Effector memory CD8-positive, alpha-beta T cell (primary cell): ENCODE results near the gene SMIM43.
"Not testable (repeated sequence)": the region's sequence is repeated elsewhere in the genome, so short reads cannot be mapped to it uniquely, and the experiment has no call there.

Source experiments
- ATAC-seq: fragments of 150-1000 bp; cut with Tn5 transposase; replicated peaks from 2 replicates; pipeline ENCODE4 v1.10.0; 2021; ENCODE audit warnings: mild to moderate bottlenecking, moderate library complexity
- DNase-seq, 3 experiments: peaks; one replicate each; pipeline ENCODE4 v3.0.0; 2021
- H3K27ac Mint-ChIP-seq, 2 donors: one replicate each; pipeline ENCODE4 v1.8.0; 2022; ENCODE audit warnings: mild to moderate bottlenecking in 2 of 2, mixed read lengths in 2 of 2, moderate library complexity in 2 of 2
- H3K27me3 Mint-ChIP-seq, 2 donors: one replicate each; pipeline ENCODE4 v1.8.0; 2022; ENCODE audit warnings: mixed read lengths in 2 of 2
- H3K36me3 Mint-ChIP-seq: one replicate; pipeline ENCODE4 v1.8.0; 2022; ENCODE audit warnings: mild to moderate bottlenecking, moderate library complexity, mixed read lengths; ENCODE audit not compliant: insufficient read depth
- H3K4me1 Mint-ChIP-seq, 2 donors: one replicate each; pipeline ENCODE4 v1.8.0; 2022; ENCODE audit warnings: low read depth in 2 of 2, mixed read lengths in 2 of 2
- H3K4me3 Mint-ChIP-seq, 2 donors: one replicate each; pipeline ENCODE4 v1.8.0; 2022; ENCODE audit warnings: mild to moderate bottlenecking in 2 of 2, mixed read lengths in 2 of 2, moderate library complexity in 2 of 2
- H3K9me3 Mint-ChIP-seq, 2 donors: one replicate each; pipeline ENCODE4 v1.8.0; 2022; ENCODE audit warnings: mixed read lengths in 2 of 2

The SMIM43 gene

GRCh38 chr4:121739575-121739974, 25.4 kb downstream of the SMIM43 start:
- ATAC-seq (no peak), DNase-seq (no peak)
- no peaks in the 10 kb centered on the region for H3K36me3 Mint-ChIP-seq
- H3K27ac Mint-ChIP-seq = no peak overlapping the region
- peaks cover 7 to 25% of the 10 kb centered on the region in 2 donors for H3K27me3 Mint-ChIP-seq
- no peaks in the 10 kb centered on the region for H3K9me3 Mint-ChIP-seq
- no peak overlapping the region for H3K4me3 Mint-ChIP-seq
- H3K4me1 Mint-ChIP-seq = no peaks in the 10 kb centered on the region

GRCh38 chr4:121738780-121739535, 26.0 kb downstream of the SMIM43 start:
- ATAC-seq = no peak

GRCh38 chr4:121737846-121738554, 27.0 kb downstream of the SMIM43 start:
- Mint-ChIP-seq H3K27me3 (peaks cover 7 to 25% of the 10 kb centered on the region in 2 donors), H3K4me1 (no peaks in the 10 kb centered on the region), H3K9me3 (no peaks in the 10 kb centered on the region), H3K27ac (no peak overlapping the region), H3K4me3 (no peak overlapping the region), H3K36me3 (no peaks in the 10 kb centered on the region)
- DNase-seq (no peak), ATAC-seq (no peak)

More at GRCh38 chr4:121738780-121739535, 26.0 kb downstream of the SMIM43 start:
- Mint-ChIP-seq H3K4me1 (no peaks in the 10 kb centered on the region), H3K9me3 (no peaks in the 10 kb centered on the region), H3K36me3 (no peaks in the 10 kb centered on the region), H3K27me3 (peaks cover 7 to 25% of the 10 kb centered on the region in 2 donors), H3K4me3 (no peak overlapping the region), H3K27ac (no peak overlapping the region)
- DNase-seq = no peak

GRCh38 chr4:121736735-121737351, 28.1 kb downstream of the SMIM43 start:
- ATAC-seq = peak; percentile 35

GRCh38 chr4:121734571-121734970, 30.4 kb downstream of the SMIM43 start:
- no peaks in the 10 kb centered on the region for H3K36me3 Mint-ChIP-seq
- H3K27ac Mint-ChIP-seq = peak overlapping the region in 1 of 2 donors; percentile 1
- no peak for DNase-seq
- H3K4me1 Mint-ChIP-seq = no peaks in the 10 kb centered on the region
- ATAC-seq = no peak
- no peaks in the 10 kb centered on the region for H3K9me3 Mint-ChIP-seq
- peaks cover 7 to 24% of the 10 kb centered on the region in 2 donors for H3K27me3 Mint-ChIP-seq
- H3K4me3 Mint-ChIP-seq = no peak overlapping the region

More at GRCh38 chr4:121736735-121737351, 28.1 kb downstream of the SMIM43 start:
- H3K4me3 Mint-ChIP-seq = no peak overlapping the region
- no peaks in the 10 kb centered on the region for H3K36me3 Mint-ChIP-seq
- no peaks in the 10 kb centered on the region for H3K4me1 Mint-ChIP-seq
- DNase-seq = peak; percentile 17 to 32 (median 27)
- H3K27me3 Mint-ChIP-seq = peaks cover 7 to 23% of the 10 kb centered on the region in 2 donors
- no peaks in the 10 kb centered on the region for H3K9me3 Mint-ChIP-seq
- no peak overlapping the region for H3K27ac Mint-ChIP-seq

- ATAC-seq (no peak), DNase-seq (no peak)
- Mint-ChIP-seq H3K4me3 (no peak overlapping the region), H3K27me3 (peaks cover 7 to 24% of the 10 kb centered on the region in 2 donors), H3K4me1 (no peaks in the 10 kb centered on the region), H3K36me3 (no peaks in the 10 kb centered on the region), H3K27ac (no peak overlapping the region), H3K9me3 (no peaks in the 10 kb centered on the region)
These were observed 31.0 kb downstream of the SMIM43 start for GRCh38 chr4:121733942-121734341.

DNA sequence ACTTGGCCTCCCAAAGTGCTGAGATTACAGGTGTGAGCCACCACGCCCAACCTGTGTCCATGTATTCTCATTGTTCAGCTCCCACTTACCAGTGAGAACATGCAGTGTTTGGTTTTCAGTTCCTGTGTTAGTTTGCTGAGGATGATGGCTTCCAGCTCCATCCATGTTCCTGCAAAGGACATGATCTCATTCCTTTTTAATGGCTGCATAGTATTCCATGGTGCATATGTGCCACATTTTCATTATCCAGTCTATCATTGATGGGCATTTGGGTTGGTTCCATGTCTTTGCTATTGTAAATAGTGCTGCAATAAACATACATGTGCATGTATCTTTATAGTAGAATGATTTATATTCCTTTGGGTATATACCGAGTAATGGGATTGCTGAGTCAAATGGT, 35.2 kb downstream of the SMIM43 start:
- H3K4me1 Mint-ChIP-seq, H3K9me3 Mint-ChIP-seq, DNase-seq, H3K27me3 Mint-ChIP-seq, H3K36me3 Mint-ChIP-seq, H3K27ac Mint-ChIP-seq, H3K4me3 Mint-ChIP-seq, ATAC-seq: not testable (repeated sequence)

DNA sequence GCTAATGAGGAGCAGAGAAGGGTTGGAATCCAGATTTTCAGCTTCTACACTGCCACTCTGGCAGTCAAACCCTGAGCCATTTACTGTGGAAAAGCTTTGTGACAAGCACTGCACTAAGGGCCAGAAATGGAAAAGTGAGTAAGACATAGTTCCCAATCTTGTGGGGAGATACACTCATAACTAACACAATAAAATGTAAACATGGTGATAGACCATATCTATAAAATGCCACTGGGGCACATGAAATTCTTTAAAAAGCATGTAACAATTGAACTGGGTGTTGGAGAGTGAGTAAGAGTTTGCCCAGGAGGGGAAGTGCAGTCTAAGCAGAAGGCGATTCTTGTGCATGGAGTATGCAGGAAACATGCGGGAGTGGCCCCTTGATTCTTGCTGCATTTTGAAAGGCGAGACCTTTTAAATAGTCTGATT, 36.2 kb downstream of the SMIM43 start:
- Mint-ChIP-seq H3K27ac (no peak overlapping the region), H3K4me1 (no peaks in the 10 kb centered on the region), H3K27me3 (peaks cover 0 to 9% of the 10 kb centered on the region in 2 donors), H3K4me3 (no peak overlapping the region), H3K9me3 (no peaks in the 10 kb centered on the region), H3K36me3 (no peaks in the 10 kb centered on the region)
- DNase-seq (no peak), ATAC-seq (no peak)

- H3K9me3 Mint-ChIP-seq = no peaks in the 10 kb centered on the region
- DNase-seq (no peak), ATAC-seq (no peak)
- H3K36me3 Mint-ChIP-seq = no peaks in the 10 kb centered on the region
- no peaks in the 10 kb centered on the region for H3K4me1 Mint-ChIP-seq
- peaks cover 0 to 9% of the 10 kb centered on the region in 2 donors for H3K27me3 Mint-ChIP-seq
- no peak overlapping the region for H3K4me3 Mint-ChIP-seq
- no peak overlapping the region for H3K27ac Mint-ChIP-seq
These were observed 36.9 kb downstream of the SMIM43 start for GRCh38 chr4:121728066-121728465.

- no peaks in the 10 kb centered on the region for H3K36me3 Mint-ChIP-seq
- H3K4me1 Mint-ChIP-seq = no peaks in the 10 kb centered on the region
- peak; percentile 98 for ATAC-seq
- H3K9me3 Mint-ChIP-seq = no peaks in the 10 kb centered on the region
- DNase-seq = peak; percentile 13 to 17 (median 17)
- H3K4me3 Mint-ChIP-seq = no peak overlapping the region
- no peak overlapping the region for H3K27ac Mint-ChIP-seq
- H3K27me3 Mint-ChIP-seq = peaks cover 0 to 9% of the 10 kb centered on the region in 2 donors
These were observed 38.2 kb downstream of the SMIM43 start for GRCh38 chr4:121726642-121727268.

- H3K9me3 Mint-ChIP-seq = no peaks in the 10 kb centered on the region
- H3K27ac Mint-ChIP-seq = no peak overlapping the region
- DNase-seq (no peak), ATAC-seq (no peak)
- no peaks in the 10 kb centered on the region for H3K27me3 Mint-ChIP-seq
- H3K4me3 Mint-ChIP-seq = no peak overlapping the region
- H3K36me3 Mint-ChIP-seq = no peaks in the 10 kb centered on the region
- no peaks in the 10 kb centered on the region for H3K4me1 Mint-ChIP-seq
These were observed 40.3 kb downstream of the SMIM43 start for GRCh38 chr4:121724671-121725070.

DNA sequence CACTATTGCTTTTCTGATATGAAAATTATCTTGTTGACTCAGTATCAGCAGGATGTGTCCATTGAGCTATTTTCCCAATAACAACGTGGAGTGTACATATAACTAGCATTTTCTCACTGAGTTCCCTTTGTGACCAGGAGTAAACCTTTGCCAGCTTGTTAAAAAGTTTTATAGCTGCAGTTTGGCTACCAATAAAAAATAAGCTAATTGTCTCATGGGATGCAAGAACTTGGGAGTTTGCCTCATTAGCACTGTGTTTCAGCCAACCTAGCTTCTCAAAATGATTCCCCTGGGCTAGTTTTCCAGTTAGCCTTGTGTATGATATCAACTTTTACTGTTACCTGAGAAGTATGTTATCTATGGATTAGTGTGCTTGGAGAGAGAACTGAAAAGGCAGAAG, 43.3 kb downstream of the SMIM43 start:
- Mint-ChIP-seq H3K27ac (no peak overlapping the region), H3K9me3 (no peaks in the 10 kb centered on the region), H3K4me3 (no peak overlapping the region), H3K27me3 (peaks cover 5 to 8% of the 10 kb centered on the region in 2 donors), H3K36me3 (no peaks in the 10 kb centered on the region), H3K4me1 (no peaks in the 10 kb centered on the region)
- DNase-seq (no peak), ATAC-seq (no peak)

- DNase-seq (no peak), ATAC-seq (no peak)
- no peaks in the 10 kb centered on the region for H3K36me3 Mint-ChIP-seq
- no peaks in the 10 kb centered on the region for H3K9me3 Mint-ChIP-seq
- H3K4me3 Mint-ChIP-seq = no peak overlapping the region
- peaks cover 13 to 16% of the 10 kb centered on the region in 2 donors for H3K27me3 Mint-ChIP-seq
- H3K27ac Mint-ChIP-seq = no peak overlapping the region
- no peaks in the 10 kb centered on the region for H3K4me1 Mint-ChIP-seq
These were observed 44.9 kb downstream of the SMIM43 start for GRCh38 chr4:121720109-121720508.
